Measurements from ENCODE around the gene NTMT2.
"Not testable (repeated sequence)": the region's sequence is repeated elsewhere in the genome, so short reads cannot be mapped to it uniquely, and the experiment has no call there.

Gene NTMT2

GRCh38 chr1:170145770-170146676 is at the start of gene NTMT2:
TSS of gene NTMT2 (plus strand) at chr1:170145959. CDS start at chr1:170146108, 149 bp downstream.
- DNase-seq (ENCODE audit: low spot score), result no peak

GRCh38 chr1:170095976-170096748 is 49.6 kb upstream of the NTMT2 start:
- no peak for DNase-seq (ENCODE audit: low spot score)

GRCh38 chr1:170096806-170097340 is 48.9 kb upstream of the NTMT2 start:
- DNase-seq (ENCODE audit: low spot score), result no peak

GRCh38 chr1:170097449-170097948 is 48.3 kb upstream of the NTMT2 start:
- DNase-seq (ENCODE audit: low spot score), result no peak

- not testable (repeated sequence) for DNase-seq (ENCODE audit: low spot score)
Observed at GRCh38 chr1:170113140-170113539, 32.6 kb upstream of the NTMT2 start.

GRCh38 chr1:170114906-170115305 is 30.9 kb upstream of the NTMT2 start:
- DNase-seq (ENCODE audit: low spot score), result peak; percentile 55

- no peak for DNase-seq (ENCODE audit: low spot score)
Observed at GRCh38 chr1:170122366-170122765, 23.4 kb upstream of the NTMT2 start.

GRCh38 chr1:170125269-170125668 is 20.5 kb upstream of the NTMT2 start:
- DNase-seq (ENCODE audit: low spot score), result no peak

GRCh38 chr1:170126696-170127095 is 19.1 kb upstream of the NTMT2 start:
- peak; percentile 73 for DNase-seq (ENCODE audit: low spot score)

- DNase-seq (ENCODE audit: low spot score), result no peak
Observed at GRCh38 chr1:170131450-170131849, 14.3 kb upstream of the NTMT2 start.

GRCh38 chr1:170131984-170132383 is 13.8 kb upstream of the NTMT2 start:
- DNase-seq (ENCODE audit: low spot score), result no peak

- peak; percentile 23 for DNase-seq (ENCODE audit: low spot score)
Observed at GRCh38 chr1:170133766-170134495, 11.8 kb upstream of the NTMT2 start.

- no peak for DNase-seq (ENCODE audit: low spot score)
Observed at GRCh38 chr1:170134521-170134920, 11.2 kb upstream of the NTMT2 start.

- DNase-seq (ENCODE audit: low spot score), result no peak
Observed at GRCh38 chr1:170140371-170140770, 5.4 kb upstream of the NTMT2 start.

- DNase-seq (ENCODE audit: low spot score), result no peak
Observed at GRCh38 chr1:170145061-170145460, 698 bp upstream of the NTMT2 start.

- no peak for DNase-seq (ENCODE audit: low spot score)
Observed at GRCh38 chr1:170146720-170147263, 1.0 kb downstream of the NTMT2 start.

- DNase-seq (ENCODE audit: low spot score), result peak; percentile 27
Observed at GRCh38 chr1:170149241-170149640, 3.5 kb downstream of the NTMT2 start.

GRCh38 chr1:170150016-170150415 is 4.3 kb downstream of the NTMT2 start:
- no peak for DNase-seq (ENCODE audit: low spot score)

GRCh38 chr1:170150921-170151320 is 5.2 kb downstream of the NTMT2 start:
- no peak for DNase-seq (ENCODE audit: low spot score)

- DNase-seq (ENCODE audit: low spot score), result no peak
Observed at GRCh38 chr1:170153417-170153816, 7.7 kb downstream of the NTMT2 start.

- DNase-seq (ENCODE audit: low spot score), result no peak
Observed at GRCh38 chr1:170155055-170155454, 9.3 kb downstream of the NTMT2 start.

GRCh38 chr1:170156594-170156993 is 10.8 kb downstream of the NTMT2 start:
- DNase-seq (ENCODE audit: low spot score), result no peak
